LNCAP (cell line): ENCODE measurements around the gene IFI6.

Experiments used
- CTCF ChIP-seq: fragments of 450-650 bp; IDR thresholded peaks from 2 replicates; pipeline ENCODE4 v1.5.1; 2017; ENCODE audit warnings: mild to moderate bottlenecking

The IFI6 gene

DNA sequence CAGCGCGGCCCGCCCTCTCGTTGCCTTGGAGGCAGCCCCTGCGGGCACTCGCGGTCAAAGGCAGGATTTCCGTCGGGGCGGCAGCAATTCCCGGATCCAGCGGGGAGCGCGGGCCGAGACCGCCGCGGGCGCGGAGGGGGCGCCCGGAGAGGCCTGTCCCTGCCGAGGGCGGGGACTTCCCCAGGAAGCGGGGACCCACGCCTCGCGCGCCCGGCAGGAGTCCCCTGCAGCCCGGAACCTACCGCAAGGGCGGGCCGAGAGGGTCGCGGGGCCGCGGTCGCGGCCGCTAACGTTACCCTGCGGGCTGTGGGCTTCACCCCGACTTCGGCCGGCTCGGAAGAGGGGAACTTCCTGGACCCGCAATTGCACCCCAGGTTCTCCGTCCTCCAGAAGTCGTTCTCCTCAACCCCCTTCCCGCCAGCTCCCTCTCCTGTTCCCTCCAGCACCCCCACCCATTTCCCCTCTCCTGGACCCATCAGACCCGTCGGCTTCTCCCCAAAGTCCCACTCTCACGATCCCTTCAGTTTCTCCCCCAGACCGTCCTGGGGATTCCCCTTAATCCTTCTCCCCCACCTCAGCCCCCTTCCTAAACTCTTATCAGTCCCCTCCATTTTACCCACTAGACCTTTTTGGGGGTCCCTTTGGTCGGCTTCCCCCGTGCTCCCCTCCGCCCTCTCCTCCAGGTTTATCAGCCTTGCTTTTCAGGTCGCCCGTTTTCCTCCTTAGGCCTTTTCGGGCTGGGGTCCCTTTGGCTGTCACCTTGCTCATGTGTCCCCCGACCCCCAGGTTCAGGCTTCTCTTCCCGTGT is 37.6 kb downstream of the IFI6 start:
- no peak for TF ChIP-seq CTCF

- TF ChIP-seq CTCF = no peak
These were observed 38.3 kb downstream of the IFI6 start for GRCh38 chr1:27633640-27634176.

DNA sequence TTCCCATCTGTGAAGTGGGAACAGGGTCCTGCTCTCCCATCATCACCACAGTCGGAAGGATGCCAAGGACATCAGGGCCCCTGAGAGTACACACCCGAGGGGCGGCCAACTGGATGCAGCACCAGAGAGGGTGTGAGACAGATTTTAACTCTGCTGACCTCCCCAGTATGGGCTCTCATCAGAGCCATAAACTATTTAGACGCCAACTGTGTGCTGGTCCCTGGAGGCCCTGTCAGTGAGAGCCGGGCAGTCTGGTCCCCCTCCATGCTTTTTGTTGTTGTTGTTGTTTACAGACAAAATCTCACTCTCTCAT is 38.7 kb downstream of the IFI6 start:
- TF ChIP-seq CTCF = no peak

GRCh38 chr1:27632387-27633297 is 39.4 kb downstream of the IFI6 start:
- no peak for TF ChIP-seq CTCF

DNA sequence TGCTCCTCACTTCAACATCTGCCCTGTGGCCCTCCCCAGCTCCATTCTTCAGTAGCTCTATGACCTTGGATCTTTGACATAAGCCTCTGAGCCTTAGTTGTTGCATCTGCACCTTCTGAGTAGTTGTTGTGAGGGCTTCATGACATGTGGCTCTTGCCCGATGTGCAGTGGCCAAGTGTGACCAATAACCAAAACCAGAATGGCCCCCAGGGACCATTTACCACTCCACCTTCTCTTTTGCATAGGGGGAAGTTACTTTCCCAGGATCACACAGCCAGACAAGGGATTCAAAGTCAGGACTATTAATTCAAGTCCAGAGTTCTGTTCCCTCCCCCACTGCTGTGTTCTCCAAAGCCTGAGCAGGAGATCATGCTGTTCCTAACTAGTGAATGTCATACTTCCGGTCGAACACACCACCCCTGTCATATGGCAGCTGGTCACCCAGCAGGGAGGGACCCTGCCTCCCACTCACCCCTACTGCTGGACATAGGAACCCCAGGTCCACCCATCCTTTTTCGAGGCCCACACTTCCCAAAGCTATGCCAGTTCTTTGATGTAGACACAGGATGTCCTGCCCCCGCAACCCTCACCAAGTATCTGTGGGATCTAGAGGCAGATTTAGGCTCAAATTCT is 41.0 kb downstream of the IFI6 start:
- TF ChIP-seq CTCF = no peak

DNA sequence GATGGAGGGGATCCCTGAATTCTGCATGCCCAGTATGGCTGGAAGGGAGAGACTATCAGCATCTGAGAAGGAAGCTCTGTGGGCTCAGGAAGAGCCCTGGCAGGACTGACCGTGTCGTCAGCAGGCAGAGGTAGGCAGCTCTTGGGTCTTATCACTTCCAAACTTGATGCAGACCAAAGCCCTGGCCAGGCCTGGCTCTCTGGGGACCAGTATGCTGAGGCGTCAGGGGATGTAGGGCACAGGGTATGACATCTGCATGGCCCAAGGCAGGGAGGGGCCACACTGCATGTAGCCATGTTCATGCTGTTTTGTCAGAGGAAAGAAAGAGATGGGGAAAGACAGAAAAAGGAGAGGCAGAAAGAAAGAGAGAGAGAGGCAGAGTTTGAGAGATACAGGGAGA is 43.3 kb downstream of the IFI6 start:
- no peak for TF ChIP-seq CTCF

GRCh38 chr1:27627061-27627460 is 44.9 kb downstream of the IFI6 start:
- TF ChIP-seq CTCF = no peak
